Esophagus squamous epithelium (tissue), 5 donors: ENCODE measurements around the gene EPS8L1. TPM values are rescaled to one million over a fixed set of nuclear protein-coding genes. Genes with fewer than 3 reads are reported as not detected.

Experiments used
- DNase-seq: peaks from one replicate; lab custom pipeline; 2025; lab: John Stamatoyannopoulos, UW
- H3K27ac ChIP-seq, 4 donors: fragments of 200-600 bp; sonication (generic); one replicate each; pipeline ENCODE4 v1.5.1; 2016 to 2019; ENCODE audit warnings: mild to moderate bottlenecking in 1 of 4
- H3K27me3 ChIP-seq, 4 donors: fragments of 200-600 bp; sonication (generic); 1 replicate in 3 of 4; 2 replicates in 1 of 4; pipeline versions ENCODE4 v1.5.1 to v1.6.0; 2017 to 2021; ENCODE audit warnings: antibody characterized with exemption in 1 of 4
- H3K36me3 ChIP-seq, 3 donors: fragments of 200-600 bp; sonication (generic); one replicate each; pipeline ENCODE4 v1.5.1; 2016 to 2019
- H3K4me1 ChIP-seq, 3 donors: fragments of 200-600 bp; sonication (generic); one replicate each; pipeline ENCODE4 v1.5.1; 2017 to 2019
- H3K4me3 ChIP-seq, 4 donors: fragments of 200-600 bp; sonication (generic); 1 replicate in 3 of 4; 2 replicates in 1 of 4; pipeline ENCODE4 v1.5.1; 2016 to 2019; ENCODE audit warnings: mild to moderate bottlenecking in 2 of 4, moderate library complexity in 1 of 4
- H3K9me3 ChIP-seq, 3 donors: fragments of 200-600 bp; sonication (generic); one replicate each; pipeline ENCODE4 v1.5.1; 2016 to 2019
- CTCF ChIP-seq, 6 experiments: fragments of 450-650 bp in 4 of 6; fragments of 200-600 bp in 2 of 6; sonication (generic) in 2 of 6; IDR thresholded peaks; one replicate each; pipeline ENCODE4 v1.5.1; 2016 to 2019; ENCODE audit warnings: antibody characterized with exemption in 6 of 6, mild to moderate bottlenecking in 4 of 6, moderate library complexity in 4 of 6
- POLR2A ChIP-seq, 4 donors: fragments of 450-650 bp; IDR thresholded peaks; one replicate each; pipeline ENCODE4 v1.6.1; 2017; ENCODE audit warnings: antibody characterized with exemption in 4 of 4, mild to moderate bottlenecking in 4 of 4, moderate library complexity in 3 of 4
- WGBS, 2 donors: methylation state at CpG; one replicate each; pipeline ENCODE4 v1.1.5; 2018; 5-methylcytosine and 5-hydroxymethylcytosine counted together
- intact Hi-C: fragments of 100-400 bp; cut with DNase I; formaldehyde crosslinking; loops from one replicate; pipeline ENCODE4 v1.15.0; 2022
- total RNA-seq, 4 donors: library from RNA; depleted of rRNA; stranded (reverse); fragments of >200 nt; gene quantifications; one replicate each; pipeline ENCODE4 v1.1.0, GENCODE V29; 2016
- donor health status: DM: yes; HTN: yes; CAD: no.

EPS8L1 gene
- total RNA-seq, 4 donors from 2014 or later, result 151 to 341 (median 286) TPM

DNA sequence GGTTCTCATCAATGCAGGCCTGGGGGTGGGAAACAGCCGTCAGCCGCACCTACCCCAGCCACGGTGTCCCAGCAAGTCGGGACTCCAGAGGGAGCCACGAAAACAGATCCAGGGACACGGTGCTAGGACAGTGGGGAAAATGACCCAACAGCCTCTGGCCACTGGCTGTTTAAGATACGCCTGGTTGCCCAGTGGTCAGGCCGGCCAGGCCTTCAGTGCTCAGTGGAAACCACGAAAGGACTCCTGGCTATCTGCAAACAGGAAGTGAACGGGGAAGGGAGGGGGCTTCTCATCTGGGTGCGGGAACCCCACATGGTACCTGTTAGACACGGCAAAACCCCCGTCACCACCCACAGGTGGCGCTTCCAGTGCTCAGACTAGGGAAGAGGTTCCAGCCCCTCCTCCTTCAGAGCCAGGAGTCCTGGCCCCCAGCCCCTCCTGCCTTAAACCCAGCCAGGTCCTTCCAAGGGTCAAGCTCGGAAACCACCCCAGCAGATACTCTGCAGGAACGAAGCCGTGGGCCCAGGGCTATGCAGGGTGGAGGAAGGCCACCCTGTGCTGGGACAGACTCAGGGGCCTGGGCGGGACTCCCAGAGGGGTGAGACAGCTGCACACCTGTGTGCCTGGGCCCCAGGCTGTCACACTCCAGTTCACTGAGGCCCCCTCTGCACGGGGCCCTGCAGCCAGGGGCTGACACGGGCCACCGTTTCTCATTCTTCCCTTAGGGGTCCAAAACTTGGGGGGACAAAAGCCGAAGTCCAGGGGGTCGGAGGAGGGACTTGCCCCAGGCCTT, 37.3 kb downstream of the EPS8L1 start:
- no peak for TF ChIP-seq CTCF (IDR thresholded peaks at IDR 0.05)
- TF ChIP-seq POLR2A (IDR thresholded peaks at IDR 0.05), result no peak
- H3K36me3 ChIP-seq, result peaks cover 0 to 42% (median 4%) of the 10 kb centered on the region in 3 donors
- peak overlapping the region; percentile 89 to 99 (median 94) for H3K27ac ChIP-seq
- intact Hi-C loops, result no loop called here
- H3K4me1 ChIP-seq, result peaks cover 21 to 67% (median 41%) of the 10 kb centered on the region in 3 donors
- DNase-seq, result no peak
- peak overlapping the region in 2 of 4 donors; percentile 14 to 27 for H3K4me3 ChIP-seq
- H3K9me3 ChIP-seq, result no peaks in the 10 kb centered on the region
- no peaks in the 10 kb centered on the region for H3K27me3 ChIP-seq
- WGBS, 2 donors, result 75 to 77% methylated on average over 6 to 14 of the region's 23 CpGs

DNA sequence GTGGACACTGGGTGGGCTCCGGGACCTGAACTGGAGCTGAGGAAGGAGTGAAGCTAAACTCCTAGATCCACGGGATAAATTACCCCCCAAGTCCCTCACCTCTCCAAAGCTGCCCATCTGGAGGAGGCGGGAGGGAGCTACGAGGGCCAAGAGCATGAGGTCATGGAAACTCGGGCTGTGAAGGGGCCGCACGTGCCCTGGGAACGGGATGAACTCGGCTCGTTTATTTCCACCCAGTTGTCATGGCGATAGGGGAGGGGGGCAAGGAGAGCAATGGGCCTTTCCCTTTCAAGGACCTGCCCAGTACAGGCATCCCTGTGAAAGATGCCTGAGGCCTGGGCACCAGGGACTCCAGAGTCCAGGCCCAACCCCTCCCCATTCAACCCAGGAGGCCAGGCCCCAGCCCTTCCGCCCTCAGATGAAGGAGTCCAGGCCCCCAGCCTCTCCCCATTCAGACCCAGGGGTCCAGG, 37.9 kb downstream of the EPS8L1 start:
- DNase-seq, result no peak
- peaks cover 0 to 36% (median 4%) of the 10 kb centered on the region in 3 donors for H3K36me3 ChIP-seq
- peak overlapping the region; percentile 89 to 99 (median 94) for H3K27ac ChIP-seq
- intact Hi-C loops, result no loop called here
- TF ChIP-seq POLR2A (IDR thresholded peaks at IDR 0.05) (peak in 1 of 4 donors; percentile 28), CTCF (IDR thresholded peaks at IDR 0.05) (no peak)
- H3K9me3 ChIP-seq, result no peaks in the 10 kb centered on the region
- peaks cover 21 to 73% (median 43%) of the 10 kb centered on the region in 3 donors for H3K4me1 ChIP-seq
- WGBS, 2 donors, result 44 to 71% methylated on average over 1 to 11 of the region's 12 CpGs
- no peaks in the 10 kb centered on the region for H3K27me3 ChIP-seq
- peak overlapping the region in 2 of 4 donors; percentile 14 to 27 for H3K4me3 ChIP-seq

DNA sequence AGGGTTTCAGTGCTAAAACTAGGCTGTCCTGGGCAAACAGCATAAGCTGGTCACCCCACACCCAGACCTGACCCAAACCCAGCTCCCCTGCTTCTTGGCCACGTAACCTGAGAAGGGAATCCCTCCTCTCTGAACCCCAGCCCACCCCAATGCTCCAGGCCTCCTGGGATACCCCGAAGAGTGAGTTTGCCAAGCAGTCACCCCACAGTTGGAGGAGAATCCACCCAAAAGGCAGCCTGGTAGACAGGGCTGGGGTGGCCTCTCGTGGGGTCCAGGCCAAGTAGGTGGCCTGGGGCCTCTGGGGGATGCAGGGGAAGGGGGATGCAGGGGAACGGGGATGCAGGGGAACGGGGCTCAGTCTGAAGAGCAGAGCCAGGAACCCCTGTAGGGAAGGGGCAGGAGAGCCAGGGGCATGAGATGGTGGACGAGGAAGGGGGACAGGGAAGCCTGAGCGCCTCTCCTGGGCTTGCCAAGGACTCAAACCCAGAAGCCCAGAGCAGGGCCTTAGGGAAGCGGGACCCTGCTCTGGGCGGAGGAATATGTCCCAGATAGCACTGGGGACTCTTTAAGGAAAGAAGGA, 39.0 kb downstream of the EPS8L1 start:
- Histone ChIP-seq H3K4me1 (peaks cover 21 to 71% (median 46%) of the 10 kb centered on the region in 3 donors), H3K36me3 (peaks cover 0 to 26% (median under 1%) of the 10 kb centered on the region in 3 donors), H3K27ac (peak overlapping the region; percentile 89 to 99 (median 94)), H3K27me3 (no peaks in the 10 kb centered on the region), H3K4me3 (peak overlapping the region in 2 of 4 donors; percentile 91 to 98), H3K9me3 (no peaks in the 10 kb centered on the region)
- TF ChIP-seq CTCF (IDR thresholded peaks at IDR 0.05) (no peak), POLR2A (IDR thresholded peaks at IDR 0.05) (no peak)
- DNase-seq, result no peak
- intact Hi-C loops, result no loop called here
- WGBS, 2 donors, result 81 to 84% methylated on average over 7 of the region's 9 CpGs

DNA sequence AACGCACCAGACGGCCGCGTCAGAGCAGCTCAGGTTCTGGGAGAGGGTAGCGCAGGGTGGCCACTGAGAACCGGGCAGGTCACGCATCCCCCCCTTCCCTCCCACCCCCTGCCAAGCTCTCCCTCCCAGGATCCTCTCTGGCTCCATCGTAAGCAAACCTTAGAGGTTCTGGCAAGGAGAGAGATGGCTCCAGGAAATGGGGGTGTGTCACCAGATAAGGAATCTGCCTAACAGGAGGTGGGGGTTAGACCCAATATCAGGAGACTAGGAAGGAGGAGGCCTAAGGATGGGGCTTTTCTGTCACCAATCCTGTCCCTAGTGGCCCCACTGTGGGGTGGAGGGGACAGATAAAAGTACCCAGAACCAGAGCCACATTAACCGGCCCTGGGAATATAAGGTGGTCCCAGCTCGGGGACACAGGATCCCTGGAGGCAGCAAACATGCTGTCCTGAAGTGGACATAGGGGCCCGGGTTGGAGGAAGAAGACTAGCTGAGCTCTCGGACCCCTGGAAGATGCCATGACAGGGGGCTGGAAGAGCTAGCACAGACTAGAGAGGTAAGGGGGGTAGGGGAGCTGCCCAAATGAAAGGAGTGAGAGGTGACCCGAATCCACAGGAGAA, 39.9 kb downstream of the EPS8L1 start:
- TF ChIP-seq CTCF (IDR thresholded peaks at IDR 0.05) (no peak), POLR2A (IDR thresholded peaks at IDR 0.05) (no peak)
- peaks cover 0 to 17% (median 0%) of the 10 kb centered on the region in 3 donors for H3K36me3 ChIP-seq
- peaks cover 21 to 66% (median 46%) of the 10 kb centered on the region in 3 donors for H3K4me1 ChIP-seq
- H3K9me3 ChIP-seq, result no peaks in the 10 kb centered on the region
- intact Hi-C loops, result no loop called here
- peak overlapping the region; percentile 89 to 99 (median 94) for H3K27ac ChIP-seq
- peak overlapping the region; percentile 69 to 98 (median 92) for H3K4me3 ChIP-seq
- WGBS, 2 donors, result 50 to 65% methylated on average over 5 to 13 of the region's 13 CpGs
- DNase-seq, result no peak
- no peaks in the 10 kb centered on the region for H3K27me3 ChIP-seq
